HG03025 (cell line): ENCODE results near the gene S100A12.

ENCODE experiments used
- ATAC-seq: cut with Tn5 transposase; IDR thresholded peaks from one replicate; pipeline ENCODE4 v1.9.1; 2021; ENCODE audit warnings: mild to moderate bottlenecking, moderate library complexity; ENCODE audit not compliant: unreplicated experiment, low FRiP score

S100A12 gene

GRCh38 chr1:153337980-153338853, 37.2 kb downstream of the S100A12 start:
- ATAC-seq: no peak

GRCh38 chr1:153336650-153337049, 38.8 kb downstream of the S100A12 start:
- ATAC-seq: no peak

GRCh38 chr1:153333902-153334301, 41.5 kb downstream of the S100A12 start:
- no peak for ATAC-seq

GRCh38 chr1:153324912-153325311, 50.5 kb downstream of the S100A12 start:
- no peak for ATAC-seq
